ENCODE data around the gene VMP1. TPM values are rescaled to one million over a fixed set of nuclear protein-coding genes. Genes with fewer than 3 reads are reported as not detected.

The VMP1 gene
- total and polyA plus RNA-seq, 2 of the 13 experiments (the other 11 are each of a cell fraction or from before 2014, with no cell fraction given) = 186 to 271 TPM

- no peak for TF ChIP-seq SETDB1 (CRISPR knock-in tag; IDR thresholded peaks at IDR 0.05; ENCODE audit: borderline replicate concordance)
- peak; percentile 71 for TF ChIP-seq TBX2 (CRISPR knock-in tag; IDR thresholded peaks at IDR 0.05; ENCODE audit: borderline replicate concordance)
- no peak for TF ChIP-seq ZNF879 (CRISPR knock-in tag; IDR thresholded peaks at IDR 0.05)
- TF ChIP-seq TOPORS (CRISPR knock-in tag; IDR thresholded peaks at IDR 0.05) = peak; percentile 83; the same call in 1 of the 2 replicates
- TF ChIP-seq, protein P1, sequence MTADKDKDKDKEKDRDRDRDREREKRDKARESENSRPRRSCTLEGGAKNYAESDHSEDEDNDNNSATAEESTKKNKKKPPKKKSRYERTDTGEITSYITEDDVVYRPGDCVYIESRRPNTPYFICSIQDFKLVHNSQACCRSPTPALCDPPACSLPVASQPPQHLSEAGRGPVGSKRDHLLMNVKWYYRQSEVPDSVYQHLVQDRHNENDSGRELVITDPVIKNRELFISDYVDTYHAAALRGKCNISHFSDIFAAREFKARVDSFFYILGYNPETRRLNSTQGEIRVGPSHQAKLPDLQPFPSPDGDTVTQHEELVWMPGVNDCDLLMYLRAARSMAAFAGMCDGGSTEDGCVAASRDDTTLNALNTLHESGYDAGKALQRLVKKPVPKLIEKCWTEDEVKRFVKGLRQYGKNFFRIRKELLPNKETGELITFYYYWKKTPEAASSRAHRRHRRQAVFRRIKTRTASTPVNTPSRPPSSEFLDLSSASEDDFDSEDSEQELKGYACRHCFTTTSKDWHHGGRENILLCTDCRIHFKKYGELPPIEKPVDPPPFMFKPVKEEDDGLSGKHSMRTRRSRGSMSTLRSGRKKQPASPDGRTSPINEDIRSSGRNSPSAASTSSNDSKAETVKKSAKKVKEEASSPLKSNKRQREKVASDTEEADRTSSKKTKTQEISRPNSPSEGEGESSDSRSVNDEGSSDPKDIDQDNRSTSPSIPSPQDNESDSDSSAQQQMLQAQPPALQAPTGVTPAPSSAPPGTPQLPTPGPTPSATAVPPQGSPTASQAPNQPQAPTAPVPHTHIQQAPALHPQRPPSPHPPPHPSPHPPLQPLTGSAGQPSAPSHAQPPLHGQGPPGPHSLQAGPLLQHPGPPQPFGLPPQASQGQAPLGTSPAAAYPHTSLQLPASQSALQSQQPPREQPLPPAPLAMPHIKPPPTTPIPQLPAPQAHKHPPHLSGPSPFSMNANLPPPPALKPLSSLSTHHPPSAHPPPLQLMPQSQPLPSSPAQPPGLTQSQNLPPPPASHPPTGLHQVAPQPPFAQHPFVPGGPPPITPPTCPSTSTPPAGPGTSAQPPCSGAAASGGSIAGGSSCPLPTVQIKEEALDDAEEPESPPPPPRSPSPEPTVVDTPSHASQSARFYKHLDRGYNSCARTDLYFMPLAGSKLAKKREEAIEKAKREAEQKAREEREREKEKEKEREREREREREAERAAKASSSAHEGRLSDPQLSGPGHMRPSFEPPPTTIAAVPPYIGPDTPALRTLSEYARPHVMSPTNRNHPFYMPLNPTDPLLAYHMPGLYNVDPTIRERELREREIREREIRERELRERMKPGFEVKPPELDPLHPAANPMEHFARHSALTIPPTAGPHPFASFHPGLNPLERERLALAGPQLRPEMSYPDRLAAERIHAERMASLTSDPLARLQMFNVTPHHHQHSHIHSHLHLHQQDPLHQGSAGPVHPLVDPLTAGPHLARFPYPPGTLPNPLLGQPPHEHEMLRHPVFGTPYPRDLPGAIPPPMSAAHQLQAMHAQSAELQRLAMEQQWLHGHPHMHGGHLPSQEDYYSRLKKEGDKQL (CRISPR knock-in tag; IDR thresholded peaks at IDR 0.05; ENCODE audit: low read depth) = peak; percentile 82
- no peak for TF ChIP-seq ZNF17 (CRISPR knock-in tag; IDR thresholded peaks at IDR 0.05)
- no peak; the same call in 1 of the 2 replicates for TF ChIP-seq MAX (IDR thresholded peaks at IDR 0.05)
These were observed 139.1 kb downstream of the VMP1 start (continued) for GRCh38 chr17:59846394-59847165.
